ENCODE measurements around the gene ANKRD11. TPM values are rescaled to one million over a fixed set of nuclear protein-coding genes. Genes with fewer than 3 reads are reported as not detected.

The ANKRD11 gene
- total RNA-seq, 1 donor from 2014 or later, result 178 TPM

- H3K27me3 Mint-ChIP-seq, result no peaks in the 10 kb centered on the region
- no peaks in the 10 kb centered on the region for H3K9me3 Mint-ChIP-seq (ENCODE audit: low read depth)
- peak overlapping the region; percentile 73 for H3K27ac Mint-ChIP-seq
- TF ChIP-seq CTCF (IDR thresholded peaks at IDR 0.05; ENCODE audit: unreplicated experiment), result no peak
- H3K36me3 Mint-ChIP-seq (ENCODE audit: insufficient read depth), result peaks cover 4% of the 10 kb centered on the region
- DNase-seq (ENCODE audit: low spot score, unreplicated experiment), result no peak
- peaks cover 31% of the 10 kb centered on the region for H3K4me1 Mint-ChIP-seq (ENCODE audit: low read depth)
- H3K4me3 Mint-ChIP-seq (ENCODE audit: low read depth), result no peak overlapping the region
Measured at GRCh38 chr16:89401641-89402445, 88.5 kb downstream of the ANKRD11 start.

GRCh38 chr16:89401205-89401604, 89.2 kb downstream of the ANKRD11 start:
- DNase-seq (ENCODE audit: low spot score, unreplicated experiment), result no peak
- no peak for TF ChIP-seq CTCF (IDR thresholded peaks at IDR 0.05; ENCODE audit: unreplicated experiment)
- H3K4me1 Mint-ChIP-seq (ENCODE audit: low read depth), result peaks cover 25% of the 10 kb centered on the region
- no peak overlapping the region for H3K4me3 Mint-ChIP-seq (ENCODE audit: low read depth)
- no peaks in the 10 kb centered on the region for H3K9me3 Mint-ChIP-seq (ENCODE audit: low read depth)
- H3K36me3 Mint-ChIP-seq (ENCODE audit: insufficient read depth), result peaks cover 4% of the 10 kb centered on the region
- no peak overlapping the region for H3K27ac Mint-ChIP-seq
- H3K27me3 Mint-ChIP-seq, result no peaks in the 10 kb centered on the region

GRCh38 chr16:89400740-89401139, 89.6 kb downstream of the ANKRD11 start:
- no peak for TF ChIP-seq CTCF (IDR thresholded peaks at IDR 0.05; ENCODE audit: unreplicated experiment)
- Mint-ChIP-seq H3K4me1 (ENCODE audit: low read depth) (peaks cover 24% of the 10 kb centered on the region), H3K27ac (no peak overlapping the region), H3K9me3 (ENCODE audit: low read depth) (no peaks in the 10 kb centered on the region), H3K36me3 (ENCODE audit: insufficient read depth) (peaks cover 4% of the 10 kb centered on the region), H3K4me3 (ENCODE audit: low read depth) (no peak overlapping the region), H3K27me3 (no peaks in the 10 kb centered on the region)
- DNase-seq (ENCODE audit: low spot score, unreplicated experiment), result no peak

- peaks cover 4% of the 10 kb centered on the region for H3K36me3 Mint-ChIP-seq (ENCODE audit: insufficient read depth)
- TF ChIP-seq CTCF (IDR thresholded peaks at IDR 0.05; ENCODE audit: unreplicated experiment), result no peak
- H3K27ac Mint-ChIP-seq, result peak overlapping the region; percentile 82
- no peaks in the 10 kb centered on the region for H3K27me3 Mint-ChIP-seq
- no peaks in the 10 kb centered on the region for H3K9me3 Mint-ChIP-seq (ENCODE audit: low read depth)
- DNase-seq (ENCODE audit: low spot score, unreplicated experiment), result no peak
- no peak overlapping the region for H3K4me3 Mint-ChIP-seq (ENCODE audit: low read depth)
- peaks cover 15% of the 10 kb centered on the region for H3K4me1 Mint-ChIP-seq (ENCODE audit: low read depth)
Measured at GRCh38 chr16:89398924-89399323, 91.4 kb downstream of the ANKRD11 start.

- peaks cover 4% of the 10 kb centered on the region for H3K36me3 Mint-ChIP-seq (ENCODE audit: insufficient read depth)
- H3K9me3 Mint-ChIP-seq (ENCODE audit: low read depth), result no peaks in the 10 kb centered on the region
- H3K27ac Mint-ChIP-seq, result peak overlapping the region; percentile 16
- no peaks in the 10 kb centered on the region for H3K27me3 Mint-ChIP-seq
- TF ChIP-seq CTCF (IDR thresholded peaks at IDR 0.05; ENCODE audit: unreplicated experiment), result no peak
- H3K4me1 Mint-ChIP-seq (ENCODE audit: low read depth), result peaks cover 16% of the 10 kb centered on the region
- DNase-seq (ENCODE audit: low spot score, unreplicated experiment), result no peak
- no peak overlapping the region for H3K4me3 Mint-ChIP-seq (ENCODE audit: low read depth)
Measured at GRCh38 chr16:89397331-89397861, 93.0 kb downstream of the ANKRD11 start.

Data from progenitor cell of endocrine pancreas (in vitro differentiated cells).